Measurements from ENCODE around the gene CLCN7.

The CLCN7 gene

GRCh38 chr16:1431497-1432270 lies 43.1 kb downstream of the CLCN7 start:
- no peaks in the 10 kb centered on the region for H3K27me3 ChIP-seq (ENCODE audit: insufficient read depth, poor library complexity, severe bottlenecking)
- H3K9me3 ChIP-seq (ENCODE audit: severe bottlenecking), result no peaks in the 10 kb centered on the region
- ATAC-seq (ENCODE audit: low read depth), result no peak
- no peak for DNase-seq (ENCODE audit: low spot score)
- TF ChIP-seq CTCF (IDR thresholded peaks at IDR 0.05; ENCODE audit: poor library complexity, severe bottlenecking), result no peak
- H3K4me1 ChIP-seq (ENCODE audit: insufficient read depth, poor library complexity, severe bottlenecking), result no peaks in the 10 kb centered on the region
- H3K4me3 ChIP-seq (ENCODE audit: severe bottlenecking), result no peak overlapping the region
- no peaks in the 10 kb centered on the region for H3K36me3 ChIP-seq (ENCODE audit: low read depth)
- no peak overlapping the region for H3K27ac ChIP-seq (ENCODE audit: poor library complexity, severe bottlenecking)

- Histone ChIP-seq H3K36me3 (ENCODE audit: low read depth) (no peaks in the 10 kb centered on the region), H3K27ac (ENCODE audit: poor library complexity, severe bottlenecking) (no peak within 1 kb of the TSS), H3K27me3 (ENCODE audit: insufficient read depth, poor library complexity, severe bottlenecking) (no peaks in the 10 kb centered on the region), H3K9me3 (ENCODE audit: severe bottlenecking) (no peaks in the 10 kb centered on the region), H3K4me1 (ENCODE audit: insufficient read depth, poor library complexity, severe bottlenecking) (no peaks in the 10 kb centered on the region), H3K4me3 (ENCODE audit: severe bottlenecking) (no peak within 1 kb of the TSS)
- no peak for ATAC-seq (ENCODE audit: low read depth)
- no peak for DNase-seq (ENCODE audit: low spot score)
- TF ChIP-seq CTCF (IDR thresholded peaks at IDR 0.05; ENCODE audit: poor library complexity, severe bottlenecking), result no peak
Observed at GRCh38 chr16:1430759-1431496, 43.9 kb downstream of the CLCN7 start, which contains the start of gene PERCC1. Gene PERCC1 (plus strand): TSS chr16:1431078. CDS start chr16:1432594, 1,516 bp downstream.

DNA sequence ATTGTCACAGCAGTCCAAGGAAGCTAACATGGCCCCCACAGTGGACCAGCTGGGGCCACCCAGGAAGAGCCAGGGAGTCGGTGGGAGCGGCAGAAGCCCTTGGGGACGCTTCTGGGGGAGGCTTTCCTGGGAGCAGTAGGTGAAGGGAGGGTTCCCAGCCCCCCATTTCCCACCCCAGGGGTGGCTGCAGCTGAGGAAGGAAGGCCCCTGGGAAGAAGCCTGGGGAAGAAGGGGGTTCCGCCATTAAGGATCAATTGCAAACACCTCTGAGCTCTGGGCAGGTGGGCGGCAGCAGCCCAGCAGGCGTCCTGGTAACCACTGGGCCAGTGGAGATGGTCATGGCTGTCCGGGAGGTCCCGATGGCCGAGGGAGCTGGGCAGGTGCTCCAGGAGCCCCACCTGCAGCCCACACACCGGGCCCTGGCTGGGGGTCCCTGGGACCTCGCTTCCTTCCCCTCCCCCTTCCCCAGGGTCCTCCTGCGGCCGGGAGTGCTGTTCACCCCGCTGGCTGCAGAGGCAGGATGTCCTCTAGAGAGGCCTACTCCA lies 44.5 kb downstream of the CLCN7 start:
- Histone ChIP-seq H3K4me3 (ENCODE audit: severe bottlenecking) (no peak overlapping the region), H3K9me3 (ENCODE audit: severe bottlenecking) (no peaks in the 10 kb centered on the region), H3K27me3 (ENCODE audit: insufficient read depth, poor library complexity, severe bottlenecking) (no peaks in the 10 kb centered on the region), H3K27ac (ENCODE audit: poor library complexity, severe bottlenecking) (no peak overlapping the region), H3K4me1 (ENCODE audit: insufficient read depth, poor library complexity, severe bottlenecking) (no peaks in the 10 kb centered on the region), H3K36me3 (ENCODE audit: low read depth) (no peaks in the 10 kb centered on the region)
- no peak for DNase-seq (ENCODE audit: low spot score)
- ATAC-seq (ENCODE audit: low read depth), result no peak
- no peak for TF ChIP-seq CTCF (IDR thresholded peaks at IDR 0.05; ENCODE audit: poor library complexity, severe bottlenecking)

GRCh38 chr16:1429631-1430030 lies 45.2 kb downstream of the CLCN7 start:
- no peaks in the 10 kb centered on the region for H3K4me1 ChIP-seq (ENCODE audit: insufficient read depth, poor library complexity, severe bottlenecking)
- H3K4me3 ChIP-seq (ENCODE audit: severe bottlenecking), result no peak overlapping the region
- no peaks in the 10 kb centered on the region for H3K27me3 ChIP-seq (ENCODE audit: insufficient read depth, poor library complexity, severe bottlenecking)
- ATAC-seq (ENCODE audit: low read depth), result no peak
- DNase-seq (ENCODE audit: low spot score), result peak; percentile 60
- no peaks in the 10 kb centered on the region for H3K36me3 ChIP-seq (ENCODE audit: low read depth)
- no peak for TF ChIP-seq CTCF (IDR thresholded peaks at IDR 0.05; ENCODE audit: poor library complexity, severe bottlenecking)
- no peaks in the 10 kb centered on the region for H3K9me3 ChIP-seq (ENCODE audit: severe bottlenecking)
- H3K27ac ChIP-seq (ENCODE audit: poor library complexity, severe bottlenecking), result no peak overlapping the region

All from RWPE2 (cell line).